Endothelial cell of umbilical vein (primary cell): ENCODE results near the gene LPIN2. TPM values are rescaled to one million over a fixed set of nuclear protein-coding genes. Genes with fewer than 3 reads are reported as not detected.

Source experiments
- BruUV-seq: library from RNA; stranded (reverse); fragments of 400-500 nt; replicated peaks from 2 replicates; lab custom pipeline; 2021; lab: Mats Ljungman, UMichigan
- CTCF ChIA-PET: fragments of 300-600, 350-600 bp; sonication (Branson Sonifier 250); formaldehyde crosslinking; loops from one replicate; lab custom pipeline; 2021; ENCODE audit warnings: antibody characterized with exemption, inconsistent platforms; lab: Charles Lee
- POLR2A ChIA-PET: fragments of 300-600, 350-600 bp; sonication (Branson Sonifier 250); formaldehyde crosslinking; loops from one replicate; lab custom pipeline; 2021; ENCODE audit warnings: antibody characterized with exemption, inconsistent platforms; lab: Charles Lee
- DNase-seq: peaks from one replicate; pipeline ENCODE4 v3.0.0-alpha.2; 2011; ENCODE audit warnings: low read depth, low spot score
- FAIRE-seq: peaks from 2 replicates; lab custom pipeline; 2011; peaks lifted over from hg19 to GRCh38; lab: Jason Lieb, UNC
- H2AFZ ChIP-seq: 2 replicates; pipeline ENCODE4 v1.6.0; 2012; ENCODE audit warnings: low read depth, low read length, control low read depth, inconsistent platforms
- H3K27ac ChIP-seq: 2 replicates; pipeline ENCODE4 v1.5.1; 2011; ENCODE audit warnings: low read depth, mild to moderate bottlenecking, control low read depth, low read length, moderate library complexity; ENCODE audit not compliant: insufficient read depth
- H3K27me3 ChIP-seq, 2 experiments: 2 replicates each; pipeline versions ENCODE4 v1.6.0 to v1.6.1; 2011; ENCODE audit warnings: low read length in 2 of 2, mixed read lengths in 1 of 2; ENCODE audit not compliant: control insufficient read depth in 2 of 2, insufficient read depth in 2 of 2
- H3K36me3 ChIP-seq, 2 experiments: 2 replicates in 1 of 2; 3 replicates in 1 of 2; pipeline ENCODE4 v1.5.1; 2011; ENCODE audit warnings: low read length in 2 of 2, mild to moderate bottlenecking in 1 of 2, moderate library complexity in 1 of 2; ENCODE audit not compliant: control insufficient read depth in 2 of 2, insufficient read depth in 2 of 2; ENCODE audit errors: extremely low read depth in 1 of 2
- H3K4me1 ChIP-seq: 3 replicates; pipeline ENCODE4 v1.5.1; 2011; ENCODE audit warnings: mild to moderate bottlenecking, low read length; ENCODE audit not compliant: control insufficient read depth, insufficient read depth; ENCODE audit errors: extremely low read depth
- H3K4me2 ChIP-seq: 2 replicates; pipeline ENCODE4 v1.6.1; 2011; ENCODE audit warnings: low read length, control low read depth, mixed read lengths; ENCODE audit not compliant: insufficient read depth
- H3K4me3 ChIP-seq, 3 experiments: fragments of 200-600 bp in 1 of 3; sonication (generic), shearing (Covaris generic) in 1 of 3; replicated peaks in 1 of 3; 2 replicates each; pipeline ENCODE4 v1.5.1; 2011 to 2016; ENCODE audit warnings: control low read depth in 3 of 3, low read length in 3 of 3, mild to moderate bottlenecking in 2 of 3, inconsistent platforms in 1 of 3, low read depth in 1 of 3, moderate library complexity in 1 of 3; ENCODE audit not compliant: insufficient read depth in 1 of 3
- H3K79me2 ChIP-seq: 2 replicates; pipeline ENCODE4 v1.6.0; 2012; ENCODE audit warnings: low read length, inconsistent platforms; ENCODE audit not compliant: control insufficient read depth, insufficient read depth
- H3K9ac ChIP-seq: replicated peaks from 2 replicates; pipeline ENCODE3; 2011; ENCODE audit warnings: low read length, control low read depth; ENCODE audit not compliant: insufficient read depth; ENCODE audit errors: extremely low read depth
- H3K9me1 ChIP-seq: replicated peaks from 3 replicates; pipeline ENCODE4 v1.6.0; 2011; ENCODE audit warnings: mild to moderate bottlenecking, low read length; ENCODE audit not compliant: control insufficient read depth, insufficient read depth; ENCODE audit errors: extremely low read depth
- H3K9me3 ChIP-seq: replicated peaks from 2 replicates; pipeline ENCODE4 v1.5.1; 2012; ENCODE audit warnings: low read length, inconsistent platforms; ENCODE audit not compliant: control insufficient read depth, insufficient read depth
- H4K20me1 ChIP-seq: replicated peaks from 2 replicates; pipeline ENCODE3; 2011; ENCODE audit warnings: mild to moderate bottlenecking, low read length; ENCODE audit not compliant: control insufficient read depth, insufficient read depth; ENCODE audit errors: extremely low read depth
- EZH2 ChIP-seq: IDR thresholded peaks from 2 replicates; pipeline ENCODE4 v1.6.1; 2012; ENCODE audit warnings: borderline replicate concordance, low read depth, mild to moderate bottlenecking, moderate library complexity, low read length, inconsistent platforms; ENCODE audit not compliant: severe bottlenecking
- FOS ChIP-seq: IDR thresholded peaks from 2 replicates; pipeline ENCODE4 v1.6.1; 2011; ENCODE audit warnings: mild to moderate bottlenecking, low read length, moderate library complexity, borderline replicate concordance; ENCODE audit not compliant: insufficient read depth
- GATA2 ChIP-seq: IDR thresholded peaks from 2 replicates; pipeline ENCODE4 v1.7.0; 2011; ENCODE audit warnings: low read depth, mild to moderate bottlenecking, moderate library complexity, mixed read lengths, low read length; ENCODE audit not compliant: insufficient read length, insufficient read depth
- JUN ChIP-seq: IDR thresholded peaks from 2 replicates; pipeline ENCODE4 v1.6.1; 2011; ENCODE audit warnings: borderline replicate concordance, low read depth; ENCODE audit not compliant: insufficient read length, insufficient read depth
- MYC ChIP-seq: IDR thresholded peaks from one replicate; pipeline ENCODE4 v1.6.1; 2011; ENCODE audit warnings: mild to moderate bottlenecking, low read depth, low read length
- POLR2A ChIP-seq: IDR thresholded peaks from 2 replicates; pipeline ENCODE4 v1.6.1; 2012; ENCODE audit warnings: low read depth, mild to moderate bottlenecking, control low read depth, low read length
- POLR2AphosphoS5 ChIP-seq: IDR thresholded peaks from 2 replicates; pipeline ENCODE4 v1.6.1; 2012; ENCODE audit warnings: low read depth, mild to moderate bottlenecking, control low read depth, low read length, moderate library complexity; ENCODE audit not compliant: insufficient read depth
- dilution Hi-C: fragments of 300-500 bp; cut with MboI; formaldehyde crosslinking; loops from one replicate; pipeline ENCODE4 v1.15.0; 2019; ENCODE audit warnings: low sequenced_read_pairs; ENCODE audit not compliant: extremely low pct_ligation_motif_present
- intact Hi-C: fragments of 100-400 bp; cut with micrococcal nuclease; formaldehyde crosslinking; loops from one replicate; pipeline ENCODE4 v1.10.0; 2022
- polyA plus RNA-seq, 4 experiments: library from polyadenylated mRNA; depleted of rRNA in 3 of 4; stranded (reverse) in 3 of 4; unstranded in 1 of 4; fragments of >200 nt; gene quantifications; 2 replicates each; pipeline versions ENCODE4 v1.2.1 to v1.2.3, GENCODE V29; 2011 to 2012; ENCODE audit warnings: missing spikeins in 1 of 4
- total RNA-seq: library from RNA; stranded (reverse); gene quantifications from 2 replicates; pipeline ENCODE4 v1.2.3, GENCODE V29; 2021
- TF ChIP-seq, protein P1 (sequence below): IDR thresholded peaks from 2 replicates; pipeline ENCODE4 v1.6.1; 2011; ENCODE audit not compliant: insufficient read depth, insufficient read length
- TF ChIP-seq, protein P2 (sequence below), 2 donors: IDR thresholded peaks; 1 replicate in 1 of 2; 2 replicates in 1 of 2; pipeline ENCODE4 v1.5.1; 2011; ENCODE audit warnings: low read length in 2 of 2, mild to moderate bottlenecking in 2 of 2, moderate library complexity in 2 of 2, control low read depth in 1 of 2, inconsistent platforms in 1 of 2, low read depth in 1 of 2; ENCODE audit not compliant: insufficient read depth in 1 of 2; ENCODE audit errors: extremely low read depth in 1 of 2

LPIN2 gene
- total and polyA plus RNA-seq, 2 donors (not counting 3 experiments of a cell fraction or from before 2014, with no cell fraction given): 14.7 to 24.4 TPM

DNA sequence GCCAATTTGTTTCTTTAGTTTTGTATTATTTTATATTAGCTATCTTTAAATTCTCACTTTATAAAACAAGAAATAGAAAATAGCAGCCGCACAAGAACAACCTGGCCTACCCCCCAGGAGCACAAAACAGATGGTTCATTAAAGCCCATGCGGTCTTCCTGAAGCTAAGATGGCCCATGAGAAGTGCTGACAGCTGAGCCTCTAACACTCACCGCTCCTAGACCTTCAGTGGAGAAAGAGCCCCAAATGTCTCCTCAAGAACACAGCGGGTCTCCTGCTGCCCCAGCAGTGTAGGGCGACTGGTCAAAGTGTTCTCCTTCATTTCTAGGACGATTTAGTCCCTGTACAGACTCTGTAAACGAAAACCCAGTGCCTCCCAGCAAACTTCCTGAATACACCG is 45.1 kb downstream of the LPIN2 start:
- no TSS peak for BruUV-seq
- Histone ChIP-seq H3K9ac (no peak overlapping the region), H3K9me1 (no peaks in the 10 kb centered on the region), H4K20me1 (no peaks in the 10 kb centered on the region), H3K9me3 (no peaks in the 10 kb centered on the region), H3K27ac (no peak overlapping the region), H3K4me2 (no peak overlapping the region), H3K4me3 (no peak overlapping the region), H2AFZ (no peak overlapping the region), H3K36me3 (no peaks in the 10 kb centered on the region), H3K79me2 (peaks cover 97% of the 10 kb centered on the region), H3K27me3 (no peaks in the 10 kb centered on the region), H3K4me1 (peaks cover 6% of the 10 kb centered on the region)
- POLR2A ChIA-PET: no interaction called here
- DNase-seq (no peak), FAIRE-seq (no peak)
- dilution Hi-C loops: no loop called here
- TF ChIP-seq FOS: no peak
- TF ChIP-seq JUN: no peak
- TF ChIP-seq EZH2: no peak
- TF ChIP-seq GATA2: no peak
- TF ChIP-seq, protein P1, sequence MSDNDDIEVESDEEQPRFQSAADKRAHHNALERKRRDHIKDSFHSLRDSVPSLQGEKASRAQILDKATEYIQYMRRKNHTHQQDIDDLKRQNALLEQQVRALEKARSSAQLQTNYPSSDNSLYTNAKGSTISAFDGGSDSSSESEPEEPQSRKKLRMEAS: no peak
- no peak for TF ChIP-seq POLR2A
- TF ChIP-seq MYC: no peak
- no peak for TF ChIP-seq POLR2AphosphoS5
- TF ChIP-seq, protein P2, sequence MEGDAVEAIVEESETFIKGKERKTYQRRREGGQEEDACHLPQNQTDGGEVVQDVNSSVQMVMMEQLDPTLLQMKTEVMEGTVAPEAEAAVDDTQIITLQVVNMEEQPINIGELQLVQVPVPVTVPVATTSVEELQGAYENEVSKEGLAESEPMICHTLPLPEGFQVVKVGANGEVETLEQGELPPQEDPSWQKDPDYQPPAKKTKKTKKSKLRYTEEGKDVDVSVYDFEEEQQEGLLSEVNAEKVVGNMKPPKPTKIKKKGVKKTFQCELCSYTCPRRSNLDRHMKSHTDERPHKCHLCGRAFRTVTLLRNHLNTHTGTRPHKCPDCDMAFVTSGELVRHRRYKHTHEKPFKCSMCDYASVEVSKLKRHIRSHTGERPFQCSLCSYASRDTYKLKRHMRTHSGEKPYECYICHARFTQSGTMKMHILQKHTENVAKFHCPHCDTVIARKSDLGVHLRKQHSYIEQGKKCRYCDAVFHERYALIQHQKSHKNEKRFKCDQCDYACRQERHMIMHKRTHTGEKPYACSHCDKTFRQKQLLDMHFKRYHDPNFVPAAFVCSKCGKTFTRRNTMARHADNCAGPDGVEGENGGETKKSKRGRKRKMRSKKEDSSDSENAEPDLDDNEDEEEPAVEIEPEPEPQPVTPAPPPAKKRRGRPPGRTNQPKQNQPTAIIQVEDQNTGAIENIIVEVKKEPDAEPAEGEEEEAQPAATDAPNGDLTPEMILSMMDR (IDR thresholded peaks at IDR 0.05; ENCODE audit: extremely low read depth in 1 of 2, insufficient read depth in 1 of 2, low read depth in 1 of 2, low read length in 2 of 2): no peak
- CTCF ChIA-PET: interaction anchor here (1.2 to 2.6 kb wide), 7 partner anchors 17 to 161 kb away, joined by 3 to 10 read pairs (median 5); no protein-coding TSS in a partner anchor
- intact Hi-C loops: no loop called here
